ENCODE data around the gene LRFN2. TPM values are rescaled to one million over a fixed set of nuclear protein-coding genes. Genes with fewer than 3 reads are reported as not detected.

The LRFN2 gene
- total RNA-seq, 4 donors from 2014 or later: 0.14 to 0.34 TPM; not detected in 2

DNA sequence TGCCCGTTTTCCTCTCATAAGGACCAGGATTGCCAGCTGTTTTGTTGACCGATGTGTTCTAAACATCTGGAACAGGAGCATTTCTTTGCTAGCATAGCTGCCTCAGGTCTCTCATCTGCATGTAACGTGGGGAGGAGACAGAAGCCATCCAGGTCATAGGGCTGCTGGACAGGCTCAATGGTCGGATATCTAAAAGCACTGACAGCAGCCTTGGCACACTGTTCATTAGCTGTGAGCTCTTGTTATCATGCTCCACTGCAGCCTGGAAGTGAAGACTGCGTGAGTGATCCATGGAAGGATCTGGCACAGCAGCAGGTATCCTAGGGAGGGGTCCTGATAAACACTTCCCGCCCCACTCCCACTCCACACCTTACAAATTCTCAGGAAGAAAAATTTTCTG, 175.3 kb downstream of the LRFN2 start:
- TF ChIP-seq, protein P1, sequence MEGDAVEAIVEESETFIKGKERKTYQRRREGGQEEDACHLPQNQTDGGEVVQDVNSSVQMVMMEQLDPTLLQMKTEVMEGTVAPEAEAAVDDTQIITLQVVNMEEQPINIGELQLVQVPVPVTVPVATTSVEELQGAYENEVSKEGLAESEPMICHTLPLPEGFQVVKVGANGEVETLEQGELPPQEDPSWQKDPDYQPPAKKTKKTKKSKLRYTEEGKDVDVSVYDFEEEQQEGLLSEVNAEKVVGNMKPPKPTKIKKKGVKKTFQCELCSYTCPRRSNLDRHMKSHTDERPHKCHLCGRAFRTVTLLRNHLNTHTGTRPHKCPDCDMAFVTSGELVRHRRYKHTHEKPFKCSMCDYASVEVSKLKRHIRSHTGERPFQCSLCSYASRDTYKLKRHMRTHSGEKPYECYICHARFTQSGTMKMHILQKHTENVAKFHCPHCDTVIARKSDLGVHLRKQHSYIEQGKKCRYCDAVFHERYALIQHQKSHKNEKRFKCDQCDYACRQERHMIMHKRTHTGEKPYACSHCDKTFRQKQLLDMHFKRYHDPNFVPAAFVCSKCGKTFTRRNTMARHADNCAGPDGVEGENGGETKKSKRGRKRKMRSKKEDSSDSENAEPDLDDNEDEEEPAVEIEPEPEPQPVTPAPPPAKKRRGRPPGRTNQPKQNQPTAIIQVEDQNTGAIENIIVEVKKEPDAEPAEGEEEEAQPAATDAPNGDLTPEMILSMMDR (IDR thresholded peaks at IDR 0.05): no peak
- TF ChIP-seq POLR2A (IDR thresholded peaks at IDR 0.05): no peak
- Histone ChIP-seq H3K4me1 (no peaks in the 10 kb centered on the region), H3K9me3 (no peaks in the 10 kb centered on the region), H3K27me3 (no peaks in the 10 kb centered on the region), H3K36me3 (no peaks in the 10 kb centered on the region), H3K27ac (no peak overlapping the region), H3K4me3 (no peak overlapping the region)
- intact Hi-C loops (cut with DNase I; ENCODE audit: low total_unique reads): no loop called here
- no peak for DNase-seq

DNA sequence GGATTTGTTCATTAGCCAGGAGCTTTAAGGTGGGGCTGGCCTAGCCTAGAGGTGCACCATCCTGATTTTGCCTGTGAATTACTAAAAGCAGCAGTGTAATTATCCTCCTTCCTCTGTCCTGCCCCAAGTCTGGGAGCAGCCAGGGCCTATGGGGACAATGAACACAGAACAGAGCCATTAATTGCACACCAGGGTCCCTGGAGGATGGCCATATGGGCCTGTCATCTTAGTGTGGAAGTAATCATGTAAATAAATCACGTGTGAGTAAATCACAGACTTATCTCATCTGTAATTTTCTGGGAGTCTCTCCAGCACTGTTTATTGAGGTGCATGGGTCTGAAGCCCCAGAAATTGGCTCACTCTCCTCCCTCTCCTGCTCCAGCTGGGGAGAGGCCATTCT, 176.3 kb downstream of the LRFN2 start:
- DNase-seq: no peak
- H3K27me3 ChIP-seq: no peaks in the 10 kb centered on the region
- intact Hi-C loops (cut with DNase I; ENCODE audit: low total_unique reads): no loop called here
- no peaks in the 10 kb centered on the region for H3K9me3 ChIP-seq
- H3K4me1 ChIP-seq: no peaks in the 10 kb centered on the region
- TF ChIP-seq POLR2A (IDR thresholded peaks at IDR 0.05): no peak
- TF ChIP-seq, protein P1 (IDR thresholded peaks at IDR 0.05): no peak
- H3K36me3 ChIP-seq: no peaks in the 10 kb centered on the region
- no peak overlapping the region for H3K4me3 ChIP-seq
- no peak overlapping the region for H3K27ac ChIP-seq

DNA sequence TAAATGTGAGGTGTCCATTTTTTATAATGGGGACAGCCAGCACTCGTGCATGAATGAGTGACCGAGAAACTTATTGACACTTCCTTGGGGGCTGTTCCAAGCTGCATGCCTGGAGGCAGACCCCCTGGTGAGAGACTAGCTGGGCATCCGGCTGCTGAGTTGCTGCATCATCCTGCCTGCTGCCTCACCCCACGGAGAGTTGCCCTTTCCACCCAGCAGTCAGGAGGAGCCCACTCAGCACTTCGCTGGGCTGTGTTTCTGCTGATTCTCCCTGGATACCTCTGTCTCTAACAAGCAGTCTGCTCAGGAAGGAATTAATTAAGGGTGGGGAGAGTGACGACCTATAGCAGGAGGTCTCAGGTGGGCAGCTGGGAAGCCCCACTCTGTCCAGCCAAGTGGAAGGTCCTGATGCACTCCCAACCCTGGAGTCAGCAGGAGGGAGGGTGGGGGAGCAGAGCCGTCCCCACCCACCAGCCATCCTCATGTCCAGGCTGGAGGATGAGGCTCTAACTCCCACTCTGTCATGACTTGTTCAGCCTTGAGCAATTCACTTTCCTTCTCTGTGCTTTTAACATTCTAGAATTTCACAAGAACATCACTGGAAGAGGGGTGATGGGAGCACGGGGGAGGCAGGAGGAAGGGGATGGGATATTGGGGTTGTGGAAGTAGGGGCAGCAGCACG, 177.3 kb downstream of the LRFN2 start:
- H3K4me3 ChIP-seq: no peak overlapping the region
- H3K36me3 ChIP-seq: no peaks in the 10 kb centered on the region
- no peaks in the 10 kb centered on the region for H3K27me3 ChIP-seq
- intact Hi-C loops (cut with DNase I; ENCODE audit: low total_unique reads): no loop called here
- DNase-seq: no peak
- no peaks in the 10 kb centered on the region for H3K9me3 ChIP-seq
- H3K27ac ChIP-seq: no peak overlapping the region
- TF ChIP-seq, protein P1 (IDR thresholded peaks at IDR 0.05): no peak
- no peak for TF ChIP-seq POLR2A (IDR thresholded peaks at IDR 0.05)
- H3K4me1 ChIP-seq: no peaks in the 10 kb centered on the region

DNA sequence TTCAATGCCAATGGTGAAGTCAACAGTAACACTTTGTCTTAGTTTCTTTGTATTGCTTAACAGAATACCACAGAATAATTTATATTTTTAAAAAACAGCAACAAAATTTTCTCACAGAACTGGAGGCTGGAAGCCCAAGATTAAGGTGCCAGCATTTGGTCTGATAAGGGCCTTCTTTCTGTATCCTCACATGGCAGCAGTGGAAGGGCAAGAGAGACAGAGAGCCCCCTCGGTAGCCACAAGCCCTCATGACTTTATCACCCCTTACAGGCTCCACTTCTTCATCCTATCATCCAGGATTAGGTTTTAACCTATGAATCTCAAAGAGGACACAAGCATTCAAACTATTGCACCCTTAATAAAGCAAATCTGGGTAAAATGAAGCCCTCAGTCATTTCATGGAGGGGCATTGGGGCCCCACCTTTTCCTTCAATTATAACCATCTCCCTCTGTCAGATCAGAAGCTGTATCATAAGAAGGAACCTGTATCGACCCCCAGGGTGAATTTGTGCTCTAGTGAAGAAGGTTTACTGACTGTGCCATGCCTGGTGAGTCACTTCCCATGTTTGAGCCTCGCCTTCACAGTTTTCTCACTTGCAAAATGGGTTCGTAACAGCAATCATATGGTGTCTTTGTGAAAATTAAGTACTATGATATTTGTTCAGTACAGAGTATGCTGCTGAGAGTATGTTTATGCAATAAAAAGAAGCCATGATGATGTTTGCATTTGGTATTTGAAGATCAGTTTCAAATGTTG, 178.2 kb downstream of the LRFN2 start:
- Histone ChIP-seq H3K36me3 (no peaks in the 10 kb centered on the region), H3K4me1 (no peaks in the 10 kb centered on the region), H3K27me3 (no peaks in the 10 kb centered on the region), H3K4me3 (no peak overlapping the region), H3K9me3 (no peaks in the 10 kb centered on the region), H3K27ac (no peak overlapping the region)
- TF ChIP-seq POLR2A (IDR thresholded peaks at IDR 0.05): no peak
- TF ChIP-seq, protein P1 (IDR thresholded peaks at IDR 0.05): no peak
- intact Hi-C loops (cut with DNase I; ENCODE audit: low total_unique reads): no loop called here
- DNase-seq: no peak

DNA sequence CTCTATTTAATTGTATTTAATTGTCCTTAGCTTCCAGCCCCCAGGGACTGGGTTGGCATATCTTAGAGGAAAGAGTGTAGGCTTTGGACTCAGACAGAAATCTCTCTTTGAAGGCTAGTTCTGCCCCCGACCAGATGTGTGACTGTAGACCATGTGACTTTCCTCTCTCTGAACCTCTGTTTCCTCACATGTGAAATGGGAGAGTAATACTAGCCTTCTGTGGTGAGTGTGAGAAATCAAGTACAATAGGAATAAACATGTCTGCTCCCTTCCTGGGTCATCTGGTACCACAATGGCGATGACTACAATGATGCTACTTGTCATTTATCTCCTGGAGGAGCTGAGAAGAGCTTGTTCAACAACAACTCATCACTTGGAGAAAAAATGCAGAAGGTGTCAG, 179.9 kb downstream of the LRFN2 start:
- Histone ChIP-seq H3K4me3 (no peak overlapping the region), H3K36me3 (no peaks in the 10 kb centered on the region), H3K27me3 (no peaks in the 10 kb centered on the region), H3K4me1 (no peaks in the 10 kb centered on the region), H3K27ac (no peak overlapping the region), H3K9me3 (no peaks in the 10 kb centered on the region)
- intact Hi-C loops (cut with DNase I; ENCODE audit: low total_unique reads): no loop called here
- DNase-seq: no peak
- TF ChIP-seq, protein P1 (IDR thresholded peaks at IDR 0.05): no peak
- no peak for TF ChIP-seq POLR2A (IDR thresholded peaks at IDR 0.05)
